ENCODE results near the gene UNC45B.

Gene UNC45B

DNA sequence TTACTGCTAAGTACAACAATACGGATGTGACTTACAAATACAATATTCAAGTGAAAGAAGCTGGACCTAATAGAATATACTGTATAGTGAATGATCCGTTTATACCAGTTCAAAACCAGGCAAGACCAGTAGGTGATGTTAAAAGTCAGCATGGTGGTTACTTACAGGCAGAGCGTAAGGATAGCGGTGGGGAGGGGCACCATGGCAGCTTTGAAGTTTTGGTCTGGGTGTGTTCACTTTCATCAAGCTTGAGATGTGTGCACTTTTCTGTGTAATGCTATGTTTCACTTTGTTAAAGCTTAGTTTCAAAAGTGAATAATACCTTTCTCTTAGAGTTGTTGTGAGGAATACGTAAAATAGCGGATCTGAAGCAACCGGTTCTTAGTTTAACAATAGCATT is 63.1 kb downstream of the UNC45B start:
- DNase-seq (ENCODE audit: low read depth in 1 of 2, low spot score in 1 of 2): no peak
- Histone ChIP-seq H3K27me3 (ENCODE audit: insufficient read depth, poor library complexity, severe bottlenecking) (peaks cover 3% of the 10 kb centered on the region), H3K4me3 (replicated peaks; ENCODE audit: insufficient read depth, low read length) (no peak overlapping the region), H3K27ac (replicated peaks) (no peak overlapping the region)
- TF ChIP-seq POLR2AphosphoS5 (IDR thresholded peaks at IDR 0.05; ENCODE audit: low read depth): no peak
- TF ChIP-seq, protein P1, sequence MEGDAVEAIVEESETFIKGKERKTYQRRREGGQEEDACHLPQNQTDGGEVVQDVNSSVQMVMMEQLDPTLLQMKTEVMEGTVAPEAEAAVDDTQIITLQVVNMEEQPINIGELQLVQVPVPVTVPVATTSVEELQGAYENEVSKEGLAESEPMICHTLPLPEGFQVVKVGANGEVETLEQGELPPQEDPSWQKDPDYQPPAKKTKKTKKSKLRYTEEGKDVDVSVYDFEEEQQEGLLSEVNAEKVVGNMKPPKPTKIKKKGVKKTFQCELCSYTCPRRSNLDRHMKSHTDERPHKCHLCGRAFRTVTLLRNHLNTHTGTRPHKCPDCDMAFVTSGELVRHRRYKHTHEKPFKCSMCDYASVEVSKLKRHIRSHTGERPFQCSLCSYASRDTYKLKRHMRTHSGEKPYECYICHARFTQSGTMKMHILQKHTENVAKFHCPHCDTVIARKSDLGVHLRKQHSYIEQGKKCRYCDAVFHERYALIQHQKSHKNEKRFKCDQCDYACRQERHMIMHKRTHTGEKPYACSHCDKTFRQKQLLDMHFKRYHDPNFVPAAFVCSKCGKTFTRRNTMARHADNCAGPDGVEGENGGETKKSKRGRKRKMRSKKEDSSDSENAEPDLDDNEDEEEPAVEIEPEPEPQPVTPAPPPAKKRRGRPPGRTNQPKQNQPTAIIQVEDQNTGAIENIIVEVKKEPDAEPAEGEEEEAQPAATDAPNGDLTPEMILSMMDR (IDR thresholded peaks at IDR 0.05; ENCODE audit: insufficient read depth, low read length): no peak
- TF ChIP-seq, protein P2, sequence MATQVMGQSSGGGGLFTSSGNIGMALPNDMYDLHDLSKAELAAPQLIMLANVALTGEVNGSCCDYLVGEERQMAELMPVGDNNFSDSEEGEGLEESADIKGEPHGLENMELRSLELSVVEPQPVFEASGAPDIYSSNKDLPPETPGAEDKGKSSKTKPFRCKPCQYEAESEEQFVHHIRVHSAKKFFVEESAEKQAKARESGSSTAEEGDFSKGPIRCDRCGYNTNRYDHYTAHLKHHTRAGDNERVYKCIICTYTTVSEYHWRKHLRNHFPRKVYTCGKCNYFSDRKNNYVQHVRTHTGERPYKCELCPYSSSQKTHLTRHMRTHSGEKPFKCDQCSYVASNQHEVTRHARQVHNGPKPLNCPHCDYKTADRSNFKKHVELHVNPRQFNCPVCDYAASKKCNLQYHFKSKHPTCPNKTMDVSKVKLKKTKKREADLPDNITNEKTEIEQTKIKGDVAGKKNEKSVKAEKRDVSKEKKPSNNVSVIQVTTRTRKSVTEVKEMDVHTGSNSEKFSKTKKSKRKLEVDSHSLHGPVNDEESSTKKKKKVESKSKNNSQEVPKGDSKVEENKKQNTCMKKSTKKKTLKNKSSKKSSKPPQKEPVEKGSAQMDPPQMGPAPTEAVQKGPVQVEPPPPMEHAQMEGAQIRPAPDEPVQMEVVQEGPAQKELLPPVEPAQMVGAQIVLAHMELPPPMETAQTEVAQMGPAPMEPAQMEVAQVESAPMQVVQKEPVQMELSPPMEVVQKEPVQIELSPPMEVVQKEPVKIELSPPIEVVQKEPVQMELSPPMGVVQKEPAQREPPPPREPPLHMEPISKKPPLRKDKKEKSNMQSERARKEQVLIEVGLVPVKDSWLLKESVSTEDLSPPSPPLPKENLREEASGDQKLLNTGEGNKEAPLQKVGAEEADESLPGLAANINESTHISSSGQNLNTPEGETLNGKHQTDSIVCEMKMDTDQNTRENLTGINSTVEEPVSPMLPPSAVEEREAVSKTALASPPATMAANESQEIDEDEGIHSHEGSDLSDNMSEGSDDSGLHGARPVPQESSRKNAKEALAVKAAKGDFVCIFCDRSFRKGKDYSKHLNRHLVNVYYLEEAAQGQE (IDR thresholded peaks at IDR 0.05; ENCODE audit: insufficient replicate concordance, low read depth): no peak
- no peak for TF ChIP-seq SPI1 (IDR thresholded peaks at IDR 0.05; ENCODE audit: borderline replicate concordance, low read depth)
- no peak for TF ChIP-seq GABPA (IDR thresholded peaks at IDR 0.05; ENCODE audit: low read depth)

DNA sequence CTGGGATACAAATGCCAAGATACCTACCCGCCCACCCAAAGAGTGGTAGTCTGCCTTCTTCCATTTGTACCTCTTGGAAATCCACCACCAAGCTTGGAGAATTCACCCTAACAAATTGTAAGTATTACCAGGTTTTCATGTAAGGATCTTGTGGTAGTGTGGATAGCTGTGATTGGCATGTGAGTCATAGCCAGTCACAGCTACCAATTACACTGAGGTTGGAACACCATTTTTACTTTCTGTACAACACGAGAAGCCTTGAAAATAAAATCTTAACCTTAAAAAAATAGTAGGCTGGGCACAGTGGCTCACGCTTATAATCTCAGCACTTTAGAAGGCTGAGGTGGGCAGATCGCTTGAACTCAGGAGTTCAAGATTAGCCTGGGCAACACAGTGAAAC is 65.1 kb downstream of the UNC45B start:
- no peak overlapping the region for H3K4me3 ChIP-seq (replicated peaks; ENCODE audit: insufficient read depth, low read length)
- no peak for DNase-seq (ENCODE audit: low read depth in 1 of 2, low spot score in 1 of 2)
- no peak for TF ChIP-seq SPI1 (IDR thresholded peaks at IDR 0.05; ENCODE audit: borderline replicate concordance, low read depth)
- no peak for TF ChIP-seq POLR2AphosphoS5 (IDR thresholded peaks at IDR 0.05; ENCODE audit: low read depth)
- TF ChIP-seq, protein P2 (IDR thresholded peaks at IDR 0.05; ENCODE audit: insufficient replicate concordance, low read depth): no peak
- TF ChIP-seq, protein P1 (IDR thresholded peaks at IDR 0.05; ENCODE audit: insufficient read depth, low read length): no peak
- no peak for TF ChIP-seq GABPA (IDR thresholded peaks at IDR 0.05; ENCODE audit: low read depth)
- H3K27me3 ChIP-seq (ENCODE audit: insufficient read depth, poor library complexity, severe bottlenecking): peaks cover 2% of the 10 kb centered on the region
- no peak overlapping the region for H3K27ac ChIP-seq (replicated peaks)

DNA sequence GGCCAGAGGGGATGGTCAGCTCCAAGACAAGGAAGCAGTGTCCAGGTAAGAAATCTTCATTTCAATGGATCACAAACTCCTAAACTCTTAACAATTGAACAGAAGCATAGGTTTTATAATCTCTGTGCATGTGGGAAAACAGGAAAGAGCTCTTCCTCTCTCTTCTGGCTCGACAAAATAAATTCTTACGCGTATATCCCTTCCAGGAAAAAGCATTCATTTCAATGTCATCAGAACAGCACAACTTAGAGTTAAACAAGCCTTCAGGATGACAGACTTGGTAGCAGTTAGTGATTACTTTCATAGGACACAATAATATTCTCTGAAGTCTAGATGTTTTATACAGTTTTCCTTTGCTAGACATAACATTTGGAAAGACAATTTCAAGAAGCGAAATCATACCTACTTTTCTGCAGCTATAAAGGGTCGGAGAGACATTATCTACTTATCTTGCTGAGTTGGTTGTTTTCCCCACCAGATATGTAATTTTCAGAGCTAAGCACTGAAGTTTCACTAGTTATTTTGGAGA is 65.9 kb downstream of the UNC45B start:
- H3K27ac ChIP-seq (replicated peaks): no peak overlapping the region
- DNase-seq (ENCODE audit: low read depth in 1 of 2, low spot score in 1 of 2): no peak
- peaks cover 2% of the 10 kb centered on the region for H3K27me3 ChIP-seq (ENCODE audit: insufficient read depth, poor library complexity, severe bottlenecking)
- TF ChIP-seq POLR2AphosphoS5 (IDR thresholded peaks at IDR 0.05; ENCODE audit: low read depth): no peak
- TF ChIP-seq SPI1 (IDR thresholded peaks at IDR 0.05; ENCODE audit: borderline replicate concordance, low read depth): no peak
- H3K4me3 ChIP-seq (replicated peaks; ENCODE audit: insufficient read depth, low read length): no peak overlapping the region

DNA sequence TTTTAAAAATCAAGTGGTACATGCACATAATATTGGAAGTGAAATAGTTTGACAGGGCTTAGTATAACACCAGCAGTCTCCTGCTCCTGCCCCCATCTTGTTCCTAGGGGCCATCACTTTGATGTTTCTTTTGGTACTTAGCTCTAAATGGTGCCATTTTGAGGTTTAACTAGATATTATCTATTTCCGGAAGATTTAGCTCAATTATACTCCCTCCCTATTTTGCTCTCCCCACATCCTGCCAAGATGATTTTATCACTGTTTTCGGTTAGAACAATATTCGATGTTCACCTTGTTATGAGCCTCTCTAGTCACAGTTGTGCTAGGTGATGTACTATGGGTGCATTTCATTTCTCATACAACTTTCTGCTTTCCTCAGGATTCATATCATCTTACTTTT is 66.6 kb downstream of the UNC45B start:
- no peak overlapping the region for H3K4me3 ChIP-seq (replicated peaks; ENCODE audit: insufficient read depth, low read length)
- H3K27ac ChIP-seq (replicated peaks): no peak overlapping the region
- TF ChIP-seq GABPA (IDR thresholded peaks at IDR 0.05; ENCODE audit: low read depth) (no peak), SPI1 (IDR thresholded peaks at IDR 0.05; ENCODE audit: borderline replicate concordance, low read depth) (no peak), POLR2AphosphoS5 (IDR thresholded peaks at IDR 0.05; ENCODE audit: low read depth) (no peak)
- TF ChIP-seq, protein P2 (IDR thresholded peaks at IDR 0.05; ENCODE audit: insufficient replicate concordance, low read depth): no peak
- TF ChIP-seq, protein P1 (IDR thresholded peaks at IDR 0.05; ENCODE audit: insufficient read depth, low read length): no peak
- H3K27me3 ChIP-seq (ENCODE audit: insufficient read depth, poor library complexity, severe bottlenecking): peaks cover 2% of the 10 kb centered on the region
- DNase-seq (ENCODE audit: low read depth in 1 of 2, low spot score in 1 of 2): no peak
